Measurements from ENCODE around the gene NAA35. TPM values are rescaled to one million over a fixed set of nuclear protein-coding genes. Genes with fewer than 3 reads are reported as not detected.
"Not testable (repeated sequence)": the region's sequence is repeated elsewhere in the genome, so short reads cannot be mapped to it uniquely, and the experiment has no call there.

NAA35 gene
- total and polyA plus RNA-seq, 2 experiments from 2014 or later: 29.2 to 31.6 TPM

DNA sequence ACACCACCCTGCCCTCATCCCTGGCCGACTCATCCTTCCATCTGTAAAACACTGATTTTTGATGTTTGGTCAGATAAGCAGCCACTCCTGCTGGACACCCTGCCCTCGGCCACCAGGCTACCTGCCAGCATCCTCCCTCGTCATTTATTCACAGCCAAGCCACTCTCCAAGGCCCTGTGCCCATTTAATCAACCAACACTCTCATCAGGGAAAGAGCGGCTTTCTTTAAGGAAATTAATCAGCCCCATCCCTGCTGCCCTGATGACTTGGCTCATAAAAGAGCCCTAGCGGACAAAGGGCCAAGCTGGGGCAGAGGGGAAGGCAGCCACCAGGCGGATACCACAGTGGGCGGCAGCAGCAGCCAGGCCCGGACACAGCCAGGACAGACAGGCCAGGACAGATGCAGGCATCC, 106.0 kb downstream of the NAA35 start (continued):
- TF ChIP-seq, protein P1, sequence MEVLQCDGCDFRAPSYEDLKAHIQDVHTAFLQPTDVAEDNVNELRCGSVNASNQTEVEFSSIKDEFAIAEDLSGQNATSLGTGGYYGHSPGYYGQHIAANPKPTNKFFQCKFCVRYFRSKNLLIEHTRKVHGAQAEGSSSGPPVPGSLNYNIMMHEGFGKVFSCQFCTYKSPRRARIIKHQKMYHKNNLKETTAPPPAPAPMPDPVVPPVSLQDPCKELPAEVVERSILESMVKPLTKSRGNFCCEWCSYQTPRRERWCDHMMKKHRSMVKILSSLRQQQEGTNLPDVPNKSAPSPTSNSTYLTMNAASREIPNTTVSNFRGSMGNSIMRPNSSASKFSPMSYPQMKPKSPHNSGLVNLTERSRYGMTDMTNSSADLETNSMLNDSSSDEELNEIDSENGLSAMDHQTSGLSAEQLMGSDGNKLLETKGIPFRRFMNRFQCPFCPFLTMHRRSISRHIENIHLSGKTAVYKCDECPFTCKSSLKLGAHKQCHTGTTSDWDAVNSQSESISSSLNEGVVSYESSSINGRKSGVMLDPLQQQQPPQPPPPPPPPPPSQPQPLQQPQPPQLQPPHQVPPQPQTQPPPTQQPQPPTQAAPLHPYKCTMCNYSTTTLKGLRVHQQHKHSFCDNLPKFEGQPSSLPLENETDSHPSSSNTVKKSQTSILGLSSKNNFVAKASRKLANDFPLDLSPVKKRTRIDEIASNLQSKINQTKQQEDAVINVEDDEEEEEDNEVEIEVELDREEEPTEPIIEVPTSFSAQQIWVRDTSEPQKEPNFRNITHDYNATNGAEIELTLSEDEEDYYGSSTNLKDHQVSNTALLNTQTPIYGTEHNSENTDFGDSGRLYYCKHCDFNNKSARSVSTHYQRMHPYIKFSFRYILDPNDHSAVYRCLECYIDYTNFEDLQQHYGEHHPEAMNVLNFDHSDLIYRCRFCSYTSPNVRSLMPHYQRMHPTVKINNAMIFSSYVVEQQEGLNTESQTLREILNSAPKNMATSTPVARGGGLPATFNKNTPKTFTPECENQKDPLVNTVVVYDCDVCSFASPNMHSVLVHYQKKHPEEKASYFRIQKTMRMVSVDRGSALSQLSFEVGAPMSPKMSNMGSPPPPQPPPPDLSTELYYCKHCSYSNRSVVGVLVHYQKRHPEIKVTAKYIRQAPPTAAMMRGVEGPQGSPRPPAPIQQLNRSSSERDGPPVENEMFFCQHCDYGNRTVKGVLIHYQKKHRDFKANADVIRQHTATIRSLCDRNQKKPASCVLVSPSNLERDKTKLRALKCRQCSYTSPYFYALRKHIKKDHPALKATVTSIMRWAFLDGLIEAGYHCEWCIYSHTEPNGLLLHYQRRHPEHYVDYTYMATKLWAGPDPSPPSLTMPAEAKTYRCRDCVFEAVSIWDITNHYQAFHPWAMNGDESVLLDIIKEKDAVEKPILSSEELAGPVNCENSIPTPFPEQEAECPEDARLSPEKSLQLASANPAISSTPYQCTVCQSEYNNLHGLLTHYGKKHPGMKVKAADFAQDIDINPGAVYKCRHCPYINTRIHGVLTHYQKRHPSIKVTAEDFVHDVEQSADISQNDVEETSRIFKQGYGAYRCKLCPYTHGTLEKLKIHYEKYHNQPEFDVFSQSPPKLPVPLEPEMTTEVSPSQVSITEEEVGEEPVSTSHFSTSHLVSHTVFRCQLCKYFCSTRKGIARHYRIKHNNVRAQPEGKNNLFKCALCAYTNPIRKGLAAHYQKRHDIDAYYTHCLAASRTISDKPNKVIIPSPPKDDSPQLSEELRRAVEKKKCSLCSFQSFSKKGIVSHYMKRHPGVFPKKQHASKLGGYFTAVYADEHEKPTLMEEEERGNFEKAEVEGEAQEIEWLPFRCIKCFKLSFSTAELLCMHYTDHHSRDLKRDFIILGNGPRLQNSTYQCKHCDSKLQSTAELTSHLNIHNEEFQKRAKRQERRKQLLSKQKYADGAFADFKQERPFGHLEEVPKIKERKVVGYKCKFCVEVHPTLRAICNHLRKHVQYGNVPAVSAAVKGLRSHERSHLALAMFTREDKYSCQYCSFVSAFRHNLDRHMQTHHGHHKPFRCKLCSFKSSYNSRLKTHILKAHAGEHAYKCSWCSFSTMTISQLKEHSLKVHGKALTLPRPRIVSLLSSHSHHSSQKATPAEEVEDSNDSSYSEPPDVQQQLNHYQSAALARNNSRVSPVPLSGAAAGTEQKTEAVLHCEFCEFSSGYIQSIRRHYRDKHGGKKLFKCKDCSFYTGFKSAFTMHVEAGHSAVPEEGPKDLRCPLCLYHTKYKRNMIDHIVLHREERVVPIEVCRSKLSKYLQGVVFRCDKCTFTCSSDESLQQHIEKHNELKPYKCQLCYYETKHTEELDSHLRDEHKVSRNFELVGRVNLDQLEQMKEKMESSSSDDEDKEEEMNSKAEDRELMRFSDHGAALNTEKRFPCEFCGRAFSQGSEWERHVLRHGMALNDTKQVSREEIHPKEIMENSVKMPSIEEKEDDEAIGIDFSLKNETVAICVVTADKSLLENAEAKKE (CRISPR knock-in tag; IDR thresholded peaks at IDR 0.05): no peak
- TF ChIP-seq, protein P2, sequence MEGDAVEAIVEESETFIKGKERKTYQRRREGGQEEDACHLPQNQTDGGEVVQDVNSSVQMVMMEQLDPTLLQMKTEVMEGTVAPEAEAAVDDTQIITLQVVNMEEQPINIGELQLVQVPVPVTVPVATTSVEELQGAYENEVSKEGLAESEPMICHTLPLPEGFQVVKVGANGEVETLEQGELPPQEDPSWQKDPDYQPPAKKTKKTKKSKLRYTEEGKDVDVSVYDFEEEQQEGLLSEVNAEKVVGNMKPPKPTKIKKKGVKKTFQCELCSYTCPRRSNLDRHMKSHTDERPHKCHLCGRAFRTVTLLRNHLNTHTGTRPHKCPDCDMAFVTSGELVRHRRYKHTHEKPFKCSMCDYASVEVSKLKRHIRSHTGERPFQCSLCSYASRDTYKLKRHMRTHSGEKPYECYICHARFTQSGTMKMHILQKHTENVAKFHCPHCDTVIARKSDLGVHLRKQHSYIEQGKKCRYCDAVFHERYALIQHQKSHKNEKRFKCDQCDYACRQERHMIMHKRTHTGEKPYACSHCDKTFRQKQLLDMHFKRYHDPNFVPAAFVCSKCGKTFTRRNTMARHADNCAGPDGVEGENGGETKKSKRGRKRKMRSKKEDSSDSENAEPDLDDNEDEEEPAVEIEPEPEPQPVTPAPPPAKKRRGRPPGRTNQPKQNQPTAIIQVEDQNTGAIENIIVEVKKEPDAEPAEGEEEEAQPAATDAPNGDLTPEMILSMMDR (conservative IDR thresholded peaks at IDR 0.05; ENCODE audit: low read depth in 2 of 2): no peak
- TF ChIP-seq STAT1 (IDR thresholded peaks at IDR 0.05; ENCODE audit: unreplicated experiment): no peak
- no peak for TF ChIP-seq ZNF331 (CRISPR knock-in tag; IDR thresholded peaks at IDR 0.05; ENCODE audit: low read depth)
- TF ChIP-seq NANOG (IDR thresholded peaks at IDR 0.05; ENCODE audit: borderline replicate concordance): no peak

DNA sequence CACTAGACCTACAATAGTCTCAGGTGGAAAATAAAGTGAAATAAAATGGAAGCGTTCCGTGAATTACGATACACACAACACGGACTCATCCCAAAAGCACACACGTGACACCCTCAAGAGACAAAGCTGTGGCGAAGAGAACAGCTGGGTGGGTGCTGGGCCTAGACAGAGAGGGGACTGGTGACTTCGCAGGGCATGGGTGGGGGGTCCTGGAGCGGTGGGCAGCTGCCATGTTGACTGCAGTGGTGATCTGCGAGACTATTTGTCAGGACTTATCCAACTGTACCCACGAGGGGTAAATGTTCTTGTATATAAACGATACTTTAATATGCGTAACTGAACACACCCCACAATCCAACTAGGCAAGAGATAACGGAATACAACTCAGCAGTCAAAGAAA, 106.4 kb downstream of the NAA35 start:
- Mint-ChIP-seq H3K36me3 (ENCODE audit: low read depth) (no peaks in the 10 kb centered on the region; the same call in 2 of the 3 replicates), H3K27me3 (ENCODE audit: insufficient read depth, low read depth, poor library complexity) (no peaks in the 10 kb centered on the region), H3K27ac (no peak overlapping the region; the same call in 1 of the 2 replicates), H3K9me3 (no peaks in the 10 kb centered on the region), H3K4me1 (no peaks in the 10 kb centered on the region; the same call in 2 of the 3 replicates), H3K4me3 (no peak overlapping the region)
- Histone ChIP-seq H3K79me2 (replicated peaks; ENCODE audit: insufficient read depth) (no peaks in the 10 kb centered on the region), H2AFZ (no peak overlapping the region), H3K27me3 (ENCODE audit: insufficient read depth) (no peaks in the 10 kb centered on the region), H3K4me3 (no peak overlapping the region), H3K9me2 (ENCODE audit: insufficient read depth) (no peaks in the 10 kb centered on the region), H3F3A (replicated peaks; ENCODE audit: low read depth) (no peaks in the 10 kb centered on the region), H3K36me3 (ENCODE audit: insufficient read depth) (no peaks in the 10 kb centered on the region; the same call in 1 of the 2 replicates), H3K4me2 (no peak overlapping the region), H3K27ac (ENCODE audit: low read depth) (no peak overlapping the region), H3K4me1 (ENCODE audit: insufficient read depth) (no peaks in the 10 kb centered on the region), H4K20me1 (replicated peaks; ENCODE audit: insufficient read depth) (peaks cover 8% of the 10 kb centered on the region; the same call in 1 of the 2 replicates)
- ATAC-seq (no peak), DNase-seq (ENCODE audit: low spot score) (no peak)
- TF ChIP-seq POLR2AphosphoS5 (IDR thresholded peaks at IDR 0.05; ENCODE audit: low read depth) (no peak), JUNB (IDR thresholded peaks at IDR 0.05; ENCODE audit: unreplicated experiment) (no peak)
- TF ChIP-seq, protein P2 (conservative IDR thresholded peaks at IDR 0.05; ENCODE audit: low read depth in 2 of 2): no peak

DNA sequence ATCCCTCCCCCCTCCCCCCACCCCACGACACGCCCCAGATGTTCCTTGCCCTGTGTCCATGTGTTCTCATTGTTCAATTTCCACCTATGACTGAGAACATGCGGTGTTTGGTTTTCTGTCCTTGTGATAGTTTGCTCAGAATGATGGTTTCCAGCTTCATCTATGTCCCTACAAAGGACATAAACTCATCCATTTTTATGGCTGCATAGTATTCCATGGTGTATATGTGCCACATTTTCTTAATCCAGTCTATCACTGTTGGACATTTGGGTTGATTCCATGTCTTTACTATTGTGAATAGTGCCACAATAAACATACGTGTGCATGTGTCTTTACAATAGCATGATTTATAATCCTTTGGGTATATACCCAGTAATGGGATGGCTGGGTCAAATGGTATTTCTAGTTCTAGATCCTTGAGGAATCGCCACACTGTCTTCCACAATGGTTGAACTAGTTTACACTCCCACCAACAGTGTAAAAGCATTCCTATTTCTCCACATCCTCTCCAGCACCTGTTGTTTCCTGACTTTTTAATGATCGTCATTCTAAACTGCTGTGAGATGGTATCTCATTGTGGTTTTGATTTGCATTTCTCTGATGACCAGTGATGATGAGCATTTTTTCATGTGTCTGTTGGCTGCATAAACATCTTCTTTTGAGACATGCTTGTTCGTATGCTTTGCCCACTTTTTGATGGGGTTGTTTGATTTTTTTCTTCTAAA, 107.2 kb downstream of the NAA35 start:
- H3K36me3 Mint-ChIP-seq (ENCODE audit: low read depth); H3K27ac ChIP-seq (ENCODE audit: low read depth); H2AFZ ChIP-seq; H3K36me3 ChIP-seq (ENCODE audit: insufficient read depth); H3K4me1 Mint-ChIP-seq; H3F3A ChIP-seq (replicated peaks; ENCODE audit: low read depth); H3K27ac Mint-ChIP-seq; DNase-seq (ENCODE audit: low spot score); H3K27me3 ChIP-seq (ENCODE audit: insufficient read depth); H3K4me1 ChIP-seq (ENCODE audit: insufficient read depth); H3K4me3 Mint-ChIP-seq; H3K27me3 Mint-ChIP-seq (ENCODE audit: insufficient read depth, low read depth, poor library complexity); H3K9me3 Mint-ChIP-seq; ATAC-seq; H3K9me2 ChIP-seq (ENCODE audit: insufficient read depth); H3K4me3 ChIP-seq; H3K4me2 ChIP-seq; H4K20me1 ChIP-seq (replicated peaks; ENCODE audit: insufficient read depth); H3K79me2 ChIP-seq (replicated peaks; ENCODE audit: insufficient read depth): not testable (repeated sequence)

Data from GM23338 (cell line).